GM23248 (cell line): ENCODE data around the gene TWNK.

Experiments
- EZH2 ChIP-seq: fragments of 200-600 bp; sonication (generic); IDR thresholded peaks from 2 replicates; pipeline ENCODE4 v1.6.1; 2018; ENCODE audit warnings: antibody characterized with exemption, mild to moderate bottlenecking; ENCODE audit not compliant: insufficient read depth, poor library complexity, severe bottlenecking
- EZH2phosphoT487 ChIP-seq: fragments of 200-600 bp; sonication (generic); IDR thresholded peaks from 2 replicates; pipeline ENCODE4 v1.6.1; 2018; ENCODE audit warnings: antibody characterized with exemption, moderate library complexity, mild to moderate bottlenecking, low read depth; ENCODE audit not compliant: insufficient read depth

- TF ChIP-seq EZH2phosphoT487, result no peak
- no peak for TF ChIP-seq EZH2
These were observed 39.9 kb downstream of the TWNK start for GRCh38 chr10:101027106-101027720.
